Suprapubic skin (tissue), 4 donors: ENCODE data around the gene HIF3A. TPM values are rescaled to one million over a fixed set of nuclear protein-coding genes. Genes with fewer than 3 reads are reported as not detected.

ENCODE experiments used
- total RNA-seq, 4 donors: library from RNA; depleted of rRNA; stranded (reverse); fragments of >200 nt; gene quantifications; one replicate each; pipeline ENCODE4 v1.1.0, GENCODE V29; 2016

The HIF3A gene
- total RNA-seq, 4 donors from 2014 or later = 6.6 to 30.0 (median 18.5) TPM

Other genes with a start within 250 kb of the HIF3A start
- gene IGFL3, start 172.4 kb upstream of the HIF3A start, total RNA-seq = 10 to 100 TPM; 10.2 to 49.4 (median 16.8) TPM
- gene IGFL2, start 148.8 kb upstream of the HIF3A start, total RNA-seq = 10 to 100 TPM; 10.1 to 39.2 (median 16.1) TPM
- not detected for gene IGFL1, start 67.3 kb upstream of the HIF3A start, total RNA-seq
- gene PPP5C, start 50.0 kb downstream of the HIF3A start, total RNA-seq = 10 to 100 TPM; 38.2 to 66.0 (median 51.3) TPM
- gene CCDC8, start 116.5 kb downstream of the HIF3A start, total RNA-seq = 1 to 10 TPM; 1.6 to 6.5 (median 3.3) TPM
- under 1 TPM in 1 of 4 donors, not detected in 3; 0.13 TPM for gene PNMA8C, start 131.9 kb downstream of the HIF3A start, total RNA-seq
- 1 to 10 TPM in 3 of 4 donors, under 1 TPM in 1; 0.72 to 3.9 (median 1.4) TPM for gene PNMA8A, start 174.5 kb downstream of the HIF3A start, total RNA-seq
- gene PNMA8B, start 198.8 kb downstream of the HIF3A start, total RNA-seq = 1 to 10 TPM; 1.8 to 3.2 (median 2.8) TPM